LNCaP clone FGC (cell line): ENCODE results near the gene SPACA5.

Experiments
- DNase-seq: peaks from one replicate; pipeline ENCODE4 v3.0.0-alpha.2; 2011; ENCODE audit warnings: low read depth
- H3K4me3 ChIP-seq: 2 replicates; pipeline ENCODE4 v1.5.1; 2011; ENCODE audit warnings: mild to moderate bottlenecking, low read depth, low read length, control low read depth
- TF ChIP-seq, protein P1 (sequence below): IDR thresholded peaks from 2 replicates; pipeline ENCODE4 v1.5.1; 2012; ENCODE audit warnings: mild to moderate bottlenecking; ENCODE audit not compliant: control insufficient read depth, insufficient read depth; ENCODE audit errors: extremely low read depth

SPACA5 gene

DNA sequence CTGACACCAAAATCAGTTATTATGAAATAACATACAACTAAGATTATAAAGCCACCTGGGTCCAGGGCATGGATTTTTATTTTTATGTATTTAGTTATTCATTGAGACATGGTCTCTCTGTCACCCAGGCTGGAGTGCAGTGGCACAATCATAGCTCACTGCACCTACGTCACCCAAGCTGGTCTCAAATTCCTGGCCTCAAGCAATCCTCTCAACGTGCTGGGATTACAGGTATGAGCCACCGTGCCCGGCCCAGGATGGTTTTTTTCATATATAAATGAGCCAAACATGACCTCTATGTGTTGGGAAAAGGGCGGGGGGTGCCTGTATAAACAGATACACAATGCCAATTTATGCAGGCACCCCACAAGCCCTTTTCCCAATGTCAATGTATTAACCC is 40.1 kb downstream of the SPACA5 start:
- TF ChIP-seq, protein P1, sequence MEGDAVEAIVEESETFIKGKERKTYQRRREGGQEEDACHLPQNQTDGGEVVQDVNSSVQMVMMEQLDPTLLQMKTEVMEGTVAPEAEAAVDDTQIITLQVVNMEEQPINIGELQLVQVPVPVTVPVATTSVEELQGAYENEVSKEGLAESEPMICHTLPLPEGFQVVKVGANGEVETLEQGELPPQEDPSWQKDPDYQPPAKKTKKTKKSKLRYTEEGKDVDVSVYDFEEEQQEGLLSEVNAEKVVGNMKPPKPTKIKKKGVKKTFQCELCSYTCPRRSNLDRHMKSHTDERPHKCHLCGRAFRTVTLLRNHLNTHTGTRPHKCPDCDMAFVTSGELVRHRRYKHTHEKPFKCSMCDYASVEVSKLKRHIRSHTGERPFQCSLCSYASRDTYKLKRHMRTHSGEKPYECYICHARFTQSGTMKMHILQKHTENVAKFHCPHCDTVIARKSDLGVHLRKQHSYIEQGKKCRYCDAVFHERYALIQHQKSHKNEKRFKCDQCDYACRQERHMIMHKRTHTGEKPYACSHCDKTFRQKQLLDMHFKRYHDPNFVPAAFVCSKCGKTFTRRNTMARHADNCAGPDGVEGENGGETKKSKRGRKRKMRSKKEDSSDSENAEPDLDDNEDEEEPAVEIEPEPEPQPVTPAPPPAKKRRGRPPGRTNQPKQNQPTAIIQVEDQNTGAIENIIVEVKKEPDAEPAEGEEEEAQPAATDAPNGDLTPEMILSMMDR, result no peak
- no peak for DNase-seq
- no peak overlapping the region for H3K4me3 ChIP-seq

- no peak overlapping the region for H3K4me3 ChIP-seq
- DNase-seq, result no peak
- TF ChIP-seq, protein P1, result no peak
Observed at GRCh38 chrX:48058621-48059295, 52.0 kb downstream of the SPACA5 start.

DNA sequence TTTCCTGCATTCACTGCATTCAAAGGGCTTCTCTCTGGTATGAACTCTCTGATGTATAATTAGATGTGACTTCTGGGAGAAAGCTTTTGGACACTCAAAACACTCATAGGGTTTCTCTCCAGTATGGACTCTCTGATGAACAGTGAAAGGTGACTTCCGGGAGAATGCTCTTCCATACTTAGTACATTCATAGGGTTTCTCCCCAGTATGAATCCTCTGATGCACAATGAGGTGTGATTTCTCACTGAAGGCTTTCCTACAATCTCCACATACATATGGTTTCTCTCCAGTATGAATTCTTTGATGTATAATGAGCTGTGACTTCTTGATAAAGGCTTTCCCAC is 52.5 kb downstream of the SPACA5 start:
- TF ChIP-seq, protein P1, result no peak
- no peak overlapping the region for H3K4me3 ChIP-seq
- no peak for DNase-seq
